Spleen (tissue), 7 donors: ENCODE results near the gene LGMN.

ENCODE experiments used
- POLR2A ChIP-seq, 3 donors: fragments of 450-650 bp; IDR thresholded peaks; one replicate each; pipeline ENCODE4 v1.5.1; 2017; ENCODE audit warnings: antibody characterized with exemption in 3 of 3, mild to moderate bottlenecking in 1 of 3
- POLR2AphosphoS5 ChIP-seq, 3 donors: sonication (generic); formaldehyde crosslinking; IDR thresholded peaks; one replicate each; pipeline ENCODE4 v1.5.1; 2017; ENCODE audit warnings: antibody characterized with exemption in 3 of 3
- TF ChIP-seq, protein P1 (sequence below), 11 experiments: fragments of 200-600 bp in 7 of 11; fragments of 450-650 bp in 4 of 11; sonication (generic) in 4 of 11; IDR thresholded peaks in 8 of 11; conservative IDR thresholded peaks in 3 of 11; 1 replicate in 7 of 11; 2 replicates in 4 of 11; pipeline versions ENCODE4 v1.4.0 to v1.8.0; 2016 to 2021; ENCODE audit warnings: antibody characterized with exemption in 11 of 11, inconsistent platforms in 4 of 11, mild to moderate bottlenecking in 1 of 11
- donor health status: DM: no; HTN: no; CAD: no; lungs with moderate emphysema.
- donor health status: DM: no; HTN: no; CAD: no.
- donor health status: DM: no; HTN: no; CAD: no.

DNA sequence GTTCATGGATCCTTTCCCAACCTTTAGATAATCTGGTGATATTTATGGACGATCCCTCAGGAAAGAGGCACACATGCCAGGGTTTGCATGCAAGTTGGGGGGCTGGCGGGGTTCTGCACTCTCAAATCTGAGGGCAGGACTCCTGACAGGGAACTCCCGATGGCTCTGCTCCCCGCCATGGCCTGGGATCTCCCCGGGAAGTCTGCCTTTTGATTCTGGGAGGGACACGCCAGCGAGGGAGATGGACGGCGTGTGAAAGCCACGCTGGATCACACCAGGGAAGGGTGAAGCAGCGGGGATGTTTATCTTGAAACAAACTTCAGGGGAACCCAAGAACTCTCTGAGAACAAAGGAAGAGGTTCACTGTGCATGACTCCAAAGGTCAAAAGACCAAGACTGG, 43.6 kb downstream of the LGMN start:
- TF ChIP-seq POLR2A (IDR thresholded peaks at IDR 0.05) (no peak), POLR2AphosphoS5 (IDR thresholded peaks at IDR 0.05) (no peak)
- TF ChIP-seq, protein P1, sequence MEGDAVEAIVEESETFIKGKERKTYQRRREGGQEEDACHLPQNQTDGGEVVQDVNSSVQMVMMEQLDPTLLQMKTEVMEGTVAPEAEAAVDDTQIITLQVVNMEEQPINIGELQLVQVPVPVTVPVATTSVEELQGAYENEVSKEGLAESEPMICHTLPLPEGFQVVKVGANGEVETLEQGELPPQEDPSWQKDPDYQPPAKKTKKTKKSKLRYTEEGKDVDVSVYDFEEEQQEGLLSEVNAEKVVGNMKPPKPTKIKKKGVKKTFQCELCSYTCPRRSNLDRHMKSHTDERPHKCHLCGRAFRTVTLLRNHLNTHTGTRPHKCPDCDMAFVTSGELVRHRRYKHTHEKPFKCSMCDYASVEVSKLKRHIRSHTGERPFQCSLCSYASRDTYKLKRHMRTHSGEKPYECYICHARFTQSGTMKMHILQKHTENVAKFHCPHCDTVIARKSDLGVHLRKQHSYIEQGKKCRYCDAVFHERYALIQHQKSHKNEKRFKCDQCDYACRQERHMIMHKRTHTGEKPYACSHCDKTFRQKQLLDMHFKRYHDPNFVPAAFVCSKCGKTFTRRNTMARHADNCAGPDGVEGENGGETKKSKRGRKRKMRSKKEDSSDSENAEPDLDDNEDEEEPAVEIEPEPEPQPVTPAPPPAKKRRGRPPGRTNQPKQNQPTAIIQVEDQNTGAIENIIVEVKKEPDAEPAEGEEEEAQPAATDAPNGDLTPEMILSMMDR (IDR thresholded peaks at IDR 0.05 in 8 of 11, conservative IDR thresholded peaks at IDR 0.05 in 3 of 11) = no peak
